ENCODE results near the gene TMBIM4. TPM values are rescaled to one million over a fixed set of nuclear protein-coding genes. Genes with fewer than 3 reads are reported as not detected.
"Not testable (repeated sequence)": the region's sequence is repeated elsewhere in the genome, so short reads cannot be mapped to it uniquely, and the experiment has no call there.

TMBIM4 gene, protein sequence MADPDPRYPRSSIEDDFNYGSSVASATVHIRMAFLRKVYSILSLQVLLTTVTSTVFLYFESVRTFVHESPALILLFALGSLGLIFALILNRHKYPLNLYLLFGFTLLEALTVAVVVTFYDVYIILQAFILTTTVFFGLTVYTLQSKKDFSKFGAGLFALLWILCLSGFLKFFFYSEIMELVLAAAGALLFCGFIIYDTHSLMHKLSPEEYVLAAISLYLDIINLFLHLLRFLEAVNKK
- 100 to 1,000 TPM; 117 to 178 (median 157) TPM for total RNA-seq
- long read RNA-seq, donor 1, transcript TMBIM4-202 (7 exons, 2,952 nt), result major isoform, 88 of 104 reads
- long read RNA-seq, donor 1, partial matches to known transcripts, result 0 of 104 reads
- long read RNA-seq, donor 1, other reads (novel, unspliced or antisense), result 11 of 104 reads
- long read RNA-seq, donor 2, transcript TMBIM4-202 (7 exons, 2,952 nt), result major isoform, 199 of 220 reads
- long read RNA-seq, donor 2, partial matches to known transcripts, result 0 of 220 reads
- long read RNA-seq, donor 2, other reads (novel, unspliced or antisense), result 18 of 220 reads

DNA sequence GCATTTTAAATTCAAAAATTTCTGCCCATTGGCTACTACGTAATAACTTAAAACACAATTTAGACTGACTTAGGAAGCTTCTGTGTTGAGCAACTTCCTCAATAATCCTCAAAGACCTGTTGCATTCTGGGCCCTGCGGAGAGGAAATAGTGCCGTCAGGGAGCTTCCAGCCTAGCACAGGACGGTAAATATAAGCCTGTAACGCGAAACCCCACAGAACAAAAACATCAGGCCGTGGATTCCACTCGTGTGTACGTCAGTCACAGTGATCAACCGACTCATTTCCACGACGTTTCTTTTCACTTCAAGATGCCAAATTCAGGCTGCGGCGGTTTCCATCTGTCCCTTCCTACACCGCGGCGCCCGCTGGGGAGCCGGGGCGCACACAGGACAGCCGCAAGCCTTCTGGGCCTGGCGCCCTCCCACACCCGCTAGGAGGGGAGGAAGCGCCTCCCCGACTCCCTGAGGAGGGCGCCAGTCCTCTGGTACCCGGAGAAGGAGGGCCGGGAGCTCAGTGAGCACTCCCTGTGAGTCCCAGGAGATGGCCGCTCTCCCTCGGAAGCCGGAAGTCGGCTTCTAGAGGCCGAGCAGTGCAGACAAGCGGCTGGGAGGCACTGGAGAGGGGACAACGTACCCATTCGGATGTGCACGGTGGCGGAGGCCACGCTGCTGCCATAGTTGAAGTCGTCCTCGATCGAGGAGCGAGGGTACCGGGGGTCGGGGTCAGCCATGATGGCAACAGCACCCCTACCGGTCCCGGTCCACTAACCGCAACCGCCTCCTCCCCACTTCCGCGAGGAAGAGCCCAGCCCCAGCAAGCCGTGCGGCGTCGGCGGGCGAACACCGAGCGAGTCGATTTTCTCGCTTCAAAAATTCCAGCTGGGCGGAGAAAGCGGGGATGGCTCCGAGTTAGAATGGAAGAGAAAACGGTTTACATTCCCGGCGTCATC lies at the start of gene TMBIM4:
TSS of gene TMBIM4 (minus strand) at position 776 of the 950 bp plus-strand sequence. CDS start at position 731, 45 bp downstream.
- DNase-seq, result peak; percentile 91 to 93 (median 92)
- peak; percentile 96 for ATAC-seq
- H3K4me3 ChIP-seq, result peak within 1 kb of the TSS; percentile 89
- H3K9me3 ChIP-seq, result no peaks in the 10 kb centered on the region
- H3K36me3 ChIP-seq (ENCODE audit: low read depth), result no peaks in the 10 kb centered on the region
- TF ChIP-seq, protein P1, sequence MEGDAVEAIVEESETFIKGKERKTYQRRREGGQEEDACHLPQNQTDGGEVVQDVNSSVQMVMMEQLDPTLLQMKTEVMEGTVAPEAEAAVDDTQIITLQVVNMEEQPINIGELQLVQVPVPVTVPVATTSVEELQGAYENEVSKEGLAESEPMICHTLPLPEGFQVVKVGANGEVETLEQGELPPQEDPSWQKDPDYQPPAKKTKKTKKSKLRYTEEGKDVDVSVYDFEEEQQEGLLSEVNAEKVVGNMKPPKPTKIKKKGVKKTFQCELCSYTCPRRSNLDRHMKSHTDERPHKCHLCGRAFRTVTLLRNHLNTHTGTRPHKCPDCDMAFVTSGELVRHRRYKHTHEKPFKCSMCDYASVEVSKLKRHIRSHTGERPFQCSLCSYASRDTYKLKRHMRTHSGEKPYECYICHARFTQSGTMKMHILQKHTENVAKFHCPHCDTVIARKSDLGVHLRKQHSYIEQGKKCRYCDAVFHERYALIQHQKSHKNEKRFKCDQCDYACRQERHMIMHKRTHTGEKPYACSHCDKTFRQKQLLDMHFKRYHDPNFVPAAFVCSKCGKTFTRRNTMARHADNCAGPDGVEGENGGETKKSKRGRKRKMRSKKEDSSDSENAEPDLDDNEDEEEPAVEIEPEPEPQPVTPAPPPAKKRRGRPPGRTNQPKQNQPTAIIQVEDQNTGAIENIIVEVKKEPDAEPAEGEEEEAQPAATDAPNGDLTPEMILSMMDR (IDR thresholded peaks at IDR 0.05), result peak; percentile 33
- peaks cover 18% of the 10 kb centered on the region for H3K4me1 ChIP-seq (ENCODE audit: low read depth)
- intact Hi-C loops (cut with DNase I, micrococcal nuclease), result no loop called here

DNA sequence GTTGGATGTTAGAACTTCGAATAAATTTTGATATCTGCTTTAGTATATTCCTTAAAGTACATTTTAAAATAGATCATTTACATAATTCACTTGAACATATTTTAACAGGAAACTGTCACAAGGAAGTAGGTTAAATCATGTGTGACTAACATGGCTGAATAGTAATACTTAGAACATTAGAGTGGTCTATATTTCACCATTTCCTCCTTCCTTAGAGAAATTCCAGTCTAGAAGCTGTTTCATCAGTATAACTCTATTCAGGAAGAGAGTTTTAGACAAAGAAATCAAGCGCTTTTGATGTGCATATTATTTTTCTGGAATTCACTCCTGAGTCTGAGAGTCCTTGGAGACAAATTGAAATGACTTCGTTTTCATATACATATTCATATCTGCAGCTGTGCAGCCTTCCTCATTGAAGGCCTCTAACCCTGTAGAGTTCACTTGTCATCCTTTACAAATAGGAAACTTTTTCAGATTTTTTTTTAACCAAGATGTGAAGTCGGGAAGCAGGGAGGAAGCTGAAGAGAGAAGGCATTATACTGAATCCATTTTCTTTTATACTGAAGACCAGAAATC lies 47.6 kb upstream of the TMBIM4 start:
- H3K4me3 ChIP-seq, result no peak overlapping the region
- TF ChIP-seq, protein P1 (IDR thresholded peaks at IDR 0.05), result no peak
- intact Hi-C loops (cut with DNase I, micrococcal nuclease), result no loop called here
- no peaks in the 10 kb centered on the region for H3K36me3 ChIP-seq (ENCODE audit: low read depth)
- ATAC-seq (no peak), DNase-seq (no peak)
- peaks cover 3% of the 10 kb centered on the region for H3K9me3 ChIP-seq
- H3K4me1 ChIP-seq (ENCODE audit: low read depth), result peaks cover 9% of the 10 kb centered on the region

DNA sequence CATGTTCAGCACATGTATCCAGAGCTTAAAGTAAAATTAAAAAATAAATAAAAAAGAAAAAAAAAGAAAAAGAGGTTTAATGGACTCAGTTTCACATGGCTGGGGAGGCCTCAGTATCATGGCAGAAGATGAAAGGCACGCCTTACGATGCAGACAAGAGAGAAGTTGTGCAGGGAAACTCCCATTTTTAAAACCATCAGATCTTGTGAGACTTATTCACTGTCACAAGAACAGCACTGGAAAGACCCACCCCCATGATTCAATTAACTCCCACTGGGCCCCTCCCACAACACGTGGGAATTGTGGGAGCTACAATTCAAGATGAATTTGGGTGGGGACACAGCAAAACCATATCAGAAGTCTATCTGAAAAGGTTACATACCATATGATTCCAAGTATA lies 43.2 kb upstream of the TMBIM4 start:
- H3K4me1 ChIP-seq (ENCODE audit: low read depth); H3K9me3 ChIP-seq; ATAC-seq; H3K4me3 ChIP-seq; intact Hi-C loops (cut with DNase I, micrococcal nuclease); H3K36me3 ChIP-seq (ENCODE audit: low read depth); DNase-seq: not testable (repeated sequence)

DNA sequence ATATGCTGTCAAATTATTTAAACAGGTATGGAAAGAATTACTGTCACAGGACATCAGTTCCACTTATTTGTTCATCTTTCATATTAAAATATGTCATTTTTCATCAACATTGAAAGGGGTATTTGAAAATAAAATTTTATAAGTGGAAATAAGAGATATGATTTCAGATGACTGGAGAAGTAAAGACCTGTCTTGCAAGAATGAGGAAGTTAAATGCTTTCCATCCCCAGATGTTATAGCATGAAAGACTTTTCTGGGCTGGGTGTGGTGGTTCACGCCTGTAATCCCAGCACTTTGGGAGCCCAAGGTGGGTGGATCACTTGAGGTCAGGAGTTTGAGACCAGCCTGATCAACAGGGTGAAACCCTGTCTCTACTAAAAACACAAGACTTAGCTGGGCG lies 41.8 kb upstream of the TMBIM4 start:
- H3K36me3 ChIP-seq (ENCODE audit: low read depth); H3K9me3 ChIP-seq; H3K4me3 ChIP-seq; H3K4me1 ChIP-seq (ENCODE audit: low read depth); ATAC-seq; intact Hi-C loops (cut with DNase I, micrococcal nuclease); DNase-seq: not testable (repeated sequence)

DNA sequence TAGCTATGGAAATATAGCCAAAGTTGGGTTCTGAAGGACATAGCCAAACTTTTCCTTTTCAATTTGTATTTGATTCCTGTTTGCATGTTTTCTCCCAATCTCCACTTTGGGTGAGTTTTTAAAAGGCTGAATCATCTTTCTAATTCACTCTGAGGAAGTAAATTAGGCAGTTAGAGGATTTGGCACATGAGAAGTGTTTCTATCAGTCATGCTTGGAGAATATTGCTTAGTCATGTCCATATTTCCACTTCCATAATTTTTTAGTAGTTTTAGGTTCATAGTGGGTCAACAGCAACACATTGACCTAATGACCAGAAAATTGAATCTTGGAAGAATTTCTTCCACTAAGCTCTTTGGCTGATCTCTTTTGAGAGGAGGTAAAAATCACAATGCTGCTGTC lies 41.0 kb upstream of the TMBIM4 start:
- H3K4me3 ChIP-seq, result no peak overlapping the region
- TF ChIP-seq, protein P1 (IDR thresholded peaks at IDR 0.05), result no peak
- ATAC-seq (no peak), DNase-seq (no peak)
- no peaks in the 10 kb centered on the region for H3K9me3 ChIP-seq
- intact Hi-C loops (cut with DNase I, micrococcal nuclease), result no loop called here
- peaks cover 2% of the 10 kb centered on the region for H3K4me1 ChIP-seq (ENCODE audit: low read depth)
- no peaks in the 10 kb centered on the region for H3K36me3 ChIP-seq (ENCODE audit: low read depth)

DNA sequence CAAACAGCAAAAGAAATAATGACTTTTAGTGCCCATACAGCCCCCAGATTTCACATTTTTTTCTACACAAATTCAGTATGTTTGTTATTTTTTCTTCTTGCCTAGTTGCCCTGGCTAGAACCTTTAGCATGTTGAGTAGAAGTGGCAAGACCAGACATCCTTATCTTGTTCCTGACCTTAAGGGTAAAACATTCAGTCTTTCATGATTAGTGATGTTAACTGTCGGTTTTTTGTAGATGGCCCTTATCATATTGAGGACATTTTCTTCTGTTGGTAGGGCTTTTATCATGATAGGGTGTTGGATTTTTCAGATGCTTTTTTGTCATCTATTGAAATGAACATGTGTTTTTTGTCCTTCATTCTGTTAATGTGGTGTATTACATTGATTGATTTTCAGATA lies 36.3 kb upstream of the TMBIM4 start:
- ATAC-seq (no peak), DNase-seq (no peak)
- H3K4me3 ChIP-seq, result no peak overlapping the region
- intact Hi-C loops (cut with DNase I, micrococcal nuclease), result no loop called here
- no peaks in the 10 kb centered on the region for H3K36me3 ChIP-seq (ENCODE audit: low read depth)
- TF ChIP-seq, protein P1 (IDR thresholded peaks at IDR 0.05), result no peak
- no peaks in the 10 kb centered on the region for H3K4me1 ChIP-seq (ENCODE audit: low read depth)
- no peaks in the 10 kb centered on the region for H3K9me3 ChIP-seq

Data from mucosa of descending colon (tissue), 3 donors.